Measurements from ENCODE around the gene C1QA. TPM values are rescaled to one million over a fixed set of nuclear protein-coding genes. Genes with fewer than 3 reads are reported as not detected.

C1QA gene
- total RNA-seq, 1 experiment from 2014 or later: not detected

- Histone ChIP-seq H3K36me3 (ENCODE audit: low read depth) (no peaks in the 10 kb centered on the region), H4K20me1 (ENCODE audit: insufficient read depth) (no peaks in the 10 kb centered on the region), H3K4me3 (no peak overlapping the region), H3K4me2 (no peak overlapping the region), H2AFZ (no peak overlapping the region), H3K4me1 (replicated peaks; ENCODE audit: insufficient read depth) (no peaks in the 10 kb centered on the region), H3K79me2 (ENCODE audit: low read depth) (no peaks in the 10 kb centered on the region), H3K27me3 (ENCODE audit: insufficient read depth, low read depth) (peaks cover 16% of the 10 kb centered on the region; the same call in 1 of the 2 replicates), H3K9me3 (ENCODE audit: insufficient read depth, low read depth) (no peaks in the 10 kb centered on the region), H3F3A (ENCODE audit: insufficient read depth, low read depth) (no peaks in the 10 kb centered on the region), H3K27ac (no peak overlapping the region), H3K9me2 (ENCODE audit: insufficient read depth) (no peaks in the 10 kb centered on the region)
- POLR2A ChIA-PET (ENCODE audit: unreplicated experiment): no interaction called here
- CTCF ChIA-PET: interaction anchor here (0.5 to 0.7 kb wide), 2 partner anchors 112 to 223 kb away, joined by 3 read pairs; no protein-coding TSS in a partner anchor
- intact Hi-C loops (cut with micrococcal nuclease; ENCODE audit: unreplicated experiment): no loop called here
- BruUV-seq (replicated peaks): no TSS peak
- TF ChIP-seq CTCF (conservative IDR thresholded peaks at IDR 0.05): no peak
- no peak for TF ChIP-seq EZH2 (IDR thresholded peaks at IDR 0.05; ENCODE audit: low read depth)
- DNase-seq: no peak
These were observed 2.9 kb downstream of the C1QA start for GRCh38 chr1:22639286-22639685.

- no peak overlapping the region for H3K4me2 ChIP-seq
- no peak for TF ChIP-seq EZH2 (IDR thresholded peaks at IDR 0.05; ENCODE audit: low read depth)
- TF ChIP-seq CTCF (conservative IDR thresholded peaks at IDR 0.05): no peak
- no peak overlapping the region for H3K4me3 ChIP-seq
- no peaks in the 10 kb centered on the region for H3F3A ChIP-seq (ENCODE audit: insufficient read depth, low read depth)
- no TSS peak for BruUV-seq (replicated peaks)
- DNase-seq: no peak
- no peaks in the 10 kb centered on the region for H4K20me1 ChIP-seq (ENCODE audit: insufficient read depth)
- H3K9me2 ChIP-seq (ENCODE audit: insufficient read depth): no peaks in the 10 kb centered on the region
- ChIA-PET CTCF (interaction anchor here (1.7 kb wide), 1 partner anchor 221 kb away, joined by 5 read pairs; no protein-coding TSS in a partner anchor), POLR2A (ENCODE audit: unreplicated experiment) (no interaction called here)
- H3K27ac ChIP-seq: no peak overlapping the region
- H3K4me1 ChIP-seq (replicated peaks; ENCODE audit: insufficient read depth): peaks cover 6% of the 10 kb centered on the region
- intact Hi-C loops (cut with micrococcal nuclease; ENCODE audit: unreplicated experiment): loop anchor here (5.0 to 10.0 kb wide), 3 partner anchors 99 to 1406 kb away; no protein-coding TSS in a partner anchor
- no peaks in the 10 kb centered on the region for H3K36me3 ChIP-seq (ENCODE audit: low read depth)
- no peaks in the 10 kb centered on the region for H3K9me3 ChIP-seq (ENCODE audit: insufficient read depth, low read depth)
- H3K79me2 ChIP-seq (ENCODE audit: low read depth): no peaks in the 10 kb centered on the region
- peaks cover 7% of the 10 kb centered on the region; the same call in 1 of the 2 replicates for H3K27me3 ChIP-seq (ENCODE audit: insufficient read depth, low read depth)
- no peak overlapping the region for H2AFZ ChIP-seq
These were observed 4.8 kb downstream of the C1QA start for GRCh38 chr1:22641247-22641646.

GRCh38 chr1:22641906-22642636 lies 5.6 kb downstream of the C1QA start:
- peak in 1 of 2 experiments; percentile 73 for DNase-seq
- no peak overlapping the region for H3K4me3 ChIP-seq
- 0 out of 2 replicates have a peak, but pooled peaks cover under 1% of the 10 kb centered on the region for H3K27me3 ChIP-seq (ENCODE audit: insufficient read depth, low read depth)
- CTCF ChIA-PET: interaction anchor here (0.5 to 1.7 kb wide), 3 partner anchors 128 to 812 kb away, joined by 3 to 11 read pairs (median 5); no protein-coding TSS in a partner anchor
- H3F3A ChIP-seq (ENCODE audit: insufficient read depth, low read depth): no peaks in the 10 kb centered on the region
- H3K9me2 ChIP-seq (ENCODE audit: insufficient read depth): no peaks in the 10 kb centered on the region
- POLR2A ChIA-PET (ENCODE audit: unreplicated experiment): no interaction called here
- H3K79me2 ChIP-seq (ENCODE audit: low read depth): no peaks in the 10 kb centered on the region
- H4K20me1 ChIP-seq (ENCODE audit: insufficient read depth): no peaks in the 10 kb centered on the region
- H3K4me2 ChIP-seq: no peak overlapping the region
- no peaks in the 10 kb centered on the region for H3K36me3 ChIP-seq (ENCODE audit: low read depth)
- H3K9me3 ChIP-seq (ENCODE audit: insufficient read depth, low read depth): no peaks in the 10 kb centered on the region
- no peak overlapping the region for H3K27ac ChIP-seq
- no peak overlapping the region for H2AFZ ChIP-seq
- no TSS peak for BruUV-seq (replicated peaks)
- intact Hi-C loops (cut with micrococcal nuclease; ENCODE audit: unreplicated experiment): loop anchor here (1.0 to 10.0 kb wide), 4 partner anchors 100 to 1407 kb away; no protein-coding TSS in a partner anchor
- TF ChIP-seq CTCF (conservative IDR thresholded peaks at IDR 0.05) (peak; percentile 85), EZH2 (IDR thresholded peaks at IDR 0.05; ENCODE audit: low read depth) (no peak)
- H3K4me1 ChIP-seq (replicated peaks; ENCODE audit: insufficient read depth): peaks cover 13% of the 10 kb centered on the region
